NCI-H187 (cell line): ENCODE results near the gene SPAG9.
"Not testable (repeated sequence)": the region's sequence is repeated elsewhere in the genome, so short reads cannot be mapped to it uniquely, and the experiment has no call there.

ENCODE experiments used
- DNase-seq, 2 experiments: peaks; one replicate each; lab custom pipeline; 2025; lab: John Stamatoyannopoulos, UW

SPAG9 gene

GRCh38 chr17:51085150-51085805 is 35.4 kb downstream of the SPAG9 start:
- DNase-seq, result no peak

GRCh38 chr17:51083981-51084380 is 36.7 kb downstream of the SPAG9 start:
- no peak for DNase-seq

GRCh38 chr17:51083364-51083763 is 37.3 kb downstream of the SPAG9 start:
- DNase-seq, result not testable (repeated sequence)

- no peak for DNase-seq
Observed at GRCh38 chr17:51079049-51079448, 41.6 kb downstream of the SPAG9 start.

- no peak for DNase-seq
Observed at GRCh38 chr17:51078009-51078592, 42.6 kb downstream of the SPAG9 start.

GRCh38 chr17:51076821-51077220 is 43.8 kb downstream of the SPAG9 start:
- no peak for DNase-seq

- no peak for DNase-seq
Observed at GRCh38 chr17:51071556-51071955, 49.1 kb downstream of the SPAG9 start.

GRCh38 chr17:51065466-51065865 is 55.2 kb downstream of the SPAG9 start:
- DNase-seq, result no peak

- no peak for DNase-seq
Observed at GRCh38 chr17:51064061-51064735, 56.5 kb downstream of the SPAG9 start.

- DNase-seq, result no peak
Observed at GRCh38 chr17:51060396-51060795, 60.3 kb downstream of the SPAG9 start.

- DNase-seq, result no peak
Observed at GRCh38 chr17:51059781-51060180, 60.9 kb downstream of the SPAG9 start.

- no peak for DNase-seq
Observed at GRCh38 chr17:51057534-51057933, 63.1 kb downstream of the SPAG9 start.

- no peak for DNase-seq
Observed at GRCh38 chr17:51056813-51057510, 63.7 kb downstream of the SPAG9 start.

GRCh38 chr17:51054748-51055147 is 65.9 kb downstream of the SPAG9 start:
- DNase-seq, result no peak

- no peak for DNase-seq
Observed at GRCh38 chr17:51052235-51052634, 68.4 kb downstream of the SPAG9 start.

GRCh38 chr17:51050291-51051033 is 70.2 kb downstream of the SPAG9 start:
- DNase-seq, result no peak

- DNase-seq, result no peak
Observed at GRCh38 chr17:51046514-51047384, 73.9 kb downstream of the SPAG9 start.

- DNase-seq, result no peak
Observed at GRCh38 chr17:51046046-51046445, 74.6 kb downstream of the SPAG9 start.

- no peak for DNase-seq
Observed at GRCh38 chr17:51045621-51046020, 75.0 kb downstream of the SPAG9 start.

GRCh38 chr17:51044976-51045375 is 75.7 kb downstream of the SPAG9 start:
- no peak for DNase-seq

GRCh38 chr17:51036084-51036483 is 84.6 kb downstream of the SPAG9 start:
- no peak for DNase-seq
